Kidney epithelial cell (primary cell): ENCODE results near the gene GPATCH11. TPM values are rescaled to one million over a fixed set of nuclear protein-coding genes. Genes with fewer than 3 reads are reported as not detected.

Experiments
- DNase-seq: peaks from one replicate; pipeline ENCODE4 v3.0.0-alpha.2; 2010; ENCODE audit warnings: low read depth
- H3K27me3 ChIP-seq: 2 replicates; pipeline ENCODE4 v1.6.0; 2011; ENCODE audit warnings: low read length; ENCODE audit not compliant: control insufficient read depth, insufficient read depth
- H3K36me3 ChIP-seq: 2 replicates; pipeline ENCODE4 v1.5.1; 2011; ENCODE audit warnings: low read length; ENCODE audit not compliant: control insufficient read depth, insufficient read depth
- H3K4me3 ChIP-seq: 2 replicates; pipeline ENCODE4 v1.5.1; 2011; ENCODE audit warnings: low read depth, mild to moderate bottlenecking, control low read depth, low read length
- total RNA-seq: library from RNA; depleted of rRNA; stranded (reverse); fragments of >200 nt; gene quantifications from 2 replicates; pipeline ENCODE4 v1.2.3, GENCODE V29; 2015
- TF ChIP-seq, protein P1 (sequence below): IDR thresholded peaks from 2 replicates; pipeline ENCODE4 v1.5.1; 2011; ENCODE audit warnings: mild to moderate bottlenecking, moderate library complexity, low read length, control low read depth, inconsistent platforms; ENCODE audit not compliant: insufficient read depth, poor library complexity, severe bottlenecking

The GPATCH11 gene
- total RNA-seq, 1 donor from 2014 or later, result 6.1 TPM

DNA sequence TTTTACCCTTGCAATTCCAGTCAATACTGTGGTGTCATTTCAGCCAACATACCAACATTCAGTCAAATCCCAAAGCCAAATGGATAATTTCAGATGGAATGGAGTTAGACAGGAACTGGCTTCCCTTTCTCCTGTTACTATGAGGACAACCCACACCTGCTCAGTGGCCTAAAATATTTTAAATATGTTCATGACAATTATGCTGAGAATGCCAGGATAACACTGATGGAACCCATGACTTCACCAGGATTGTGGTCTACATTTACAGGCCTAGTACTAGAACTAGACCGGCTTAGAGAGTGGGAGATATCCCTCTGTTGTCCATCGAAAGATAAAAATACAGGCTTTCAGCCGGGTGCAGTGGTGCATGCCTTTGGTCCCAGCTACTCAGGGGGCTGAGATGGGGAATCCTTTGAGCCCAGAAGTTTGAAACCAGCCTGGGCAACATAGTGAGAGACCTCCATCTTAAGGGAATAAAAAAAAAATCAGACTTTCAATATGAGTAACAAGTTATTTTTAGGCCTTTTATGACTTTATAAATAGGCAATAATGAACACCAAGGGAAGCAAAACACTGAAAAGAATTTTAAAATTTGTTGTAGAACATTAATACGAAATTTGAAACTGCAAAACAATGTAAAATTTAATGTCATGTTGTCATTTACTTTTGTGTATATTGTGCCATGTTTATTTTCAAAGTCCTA is 14.2 kb downstream of the GPATCH11 start:
- Histone ChIP-seq H3K36me3 (no peaks in the 10 kb centered on the region), H3K4me3 (no peak overlapping the region), H3K27me3 (no peaks in the 10 kb centered on the region)
- no peak for DNase-seq
- TF ChIP-seq, protein P1, sequence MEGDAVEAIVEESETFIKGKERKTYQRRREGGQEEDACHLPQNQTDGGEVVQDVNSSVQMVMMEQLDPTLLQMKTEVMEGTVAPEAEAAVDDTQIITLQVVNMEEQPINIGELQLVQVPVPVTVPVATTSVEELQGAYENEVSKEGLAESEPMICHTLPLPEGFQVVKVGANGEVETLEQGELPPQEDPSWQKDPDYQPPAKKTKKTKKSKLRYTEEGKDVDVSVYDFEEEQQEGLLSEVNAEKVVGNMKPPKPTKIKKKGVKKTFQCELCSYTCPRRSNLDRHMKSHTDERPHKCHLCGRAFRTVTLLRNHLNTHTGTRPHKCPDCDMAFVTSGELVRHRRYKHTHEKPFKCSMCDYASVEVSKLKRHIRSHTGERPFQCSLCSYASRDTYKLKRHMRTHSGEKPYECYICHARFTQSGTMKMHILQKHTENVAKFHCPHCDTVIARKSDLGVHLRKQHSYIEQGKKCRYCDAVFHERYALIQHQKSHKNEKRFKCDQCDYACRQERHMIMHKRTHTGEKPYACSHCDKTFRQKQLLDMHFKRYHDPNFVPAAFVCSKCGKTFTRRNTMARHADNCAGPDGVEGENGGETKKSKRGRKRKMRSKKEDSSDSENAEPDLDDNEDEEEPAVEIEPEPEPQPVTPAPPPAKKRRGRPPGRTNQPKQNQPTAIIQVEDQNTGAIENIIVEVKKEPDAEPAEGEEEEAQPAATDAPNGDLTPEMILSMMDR, result no peak

DNA sequence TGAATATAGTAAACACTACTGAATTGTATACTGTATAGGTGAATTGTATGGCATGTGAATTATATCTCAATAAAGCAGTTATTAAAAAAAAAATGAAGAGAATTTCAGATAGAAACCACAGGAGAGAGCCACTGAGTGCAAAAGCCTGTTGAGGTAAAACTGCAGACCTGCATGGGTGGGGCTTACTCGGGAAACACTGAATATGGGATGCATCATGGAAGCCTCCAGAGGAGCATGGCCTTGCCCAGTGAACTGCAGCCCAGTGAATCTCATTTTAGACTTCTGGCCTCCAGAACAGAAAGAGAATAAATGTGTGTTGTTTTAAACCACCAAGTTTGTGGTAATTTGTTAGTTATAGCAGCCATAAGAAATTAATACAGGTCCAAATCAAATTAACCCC is 15.7 kb downstream of the GPATCH11 start:
- TF ChIP-seq, protein P1, result no peak
- H3K27me3 ChIP-seq, result no peaks in the 10 kb centered on the region
- H3K36me3 ChIP-seq, result no peaks in the 10 kb centered on the region
- no peak for DNase-seq
- no peak overlapping the region for H3K4me3 ChIP-seq

DNA sequence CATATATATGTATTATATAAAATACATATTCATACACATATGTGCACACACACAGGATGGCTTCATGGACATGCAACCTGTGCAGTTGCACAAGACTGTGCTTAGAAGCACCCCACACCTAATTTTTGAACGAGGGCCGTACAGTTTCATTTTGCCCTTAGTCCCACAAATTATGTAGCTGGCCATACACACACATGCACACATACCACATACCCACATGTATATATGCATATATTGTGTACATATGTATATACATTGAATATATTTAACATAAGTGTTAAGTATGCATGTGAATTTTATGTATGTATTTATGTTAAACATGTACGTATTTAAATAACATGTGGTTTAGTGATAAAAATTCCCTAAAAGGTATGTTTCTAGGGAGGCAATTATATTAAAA is 18.3 kb downstream of the GPATCH11 start:
- Histone ChIP-seq H3K4me3 (no peak overlapping the region), H3K36me3 (peaks cover 1% of the 10 kb centered on the region), H3K27me3 (no peaks in the 10 kb centered on the region)
- TF ChIP-seq, protein P1, result no peak
- DNase-seq, result no peak

DNA sequence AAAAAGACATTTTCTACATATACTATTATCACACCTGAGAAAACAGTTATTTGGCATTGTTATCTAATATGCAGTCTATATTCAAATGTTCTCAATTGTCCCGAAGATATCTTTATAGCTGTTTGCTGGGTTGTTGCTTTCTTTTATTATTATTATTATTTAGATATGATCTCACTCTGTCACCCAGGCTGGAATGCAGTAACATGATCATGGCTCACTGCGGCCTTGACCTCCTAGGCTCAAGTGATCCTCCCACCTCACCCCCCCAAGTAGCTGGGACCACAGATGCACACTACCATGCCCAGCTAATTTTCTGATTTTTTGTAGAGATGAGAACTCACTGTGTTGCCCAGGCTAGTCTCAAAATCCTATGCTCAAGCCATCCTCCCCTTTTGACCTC is 19.9 kb downstream of the GPATCH11 start:
- DNase-seq, result no peak
- TF ChIP-seq, protein P1, result no peak
- Histone ChIP-seq H3K36me3 (peaks cover 1% of the 10 kb centered on the region), H3K4me3 (no peak overlapping the region), H3K27me3 (no peaks in the 10 kb centered on the region)

DNA sequence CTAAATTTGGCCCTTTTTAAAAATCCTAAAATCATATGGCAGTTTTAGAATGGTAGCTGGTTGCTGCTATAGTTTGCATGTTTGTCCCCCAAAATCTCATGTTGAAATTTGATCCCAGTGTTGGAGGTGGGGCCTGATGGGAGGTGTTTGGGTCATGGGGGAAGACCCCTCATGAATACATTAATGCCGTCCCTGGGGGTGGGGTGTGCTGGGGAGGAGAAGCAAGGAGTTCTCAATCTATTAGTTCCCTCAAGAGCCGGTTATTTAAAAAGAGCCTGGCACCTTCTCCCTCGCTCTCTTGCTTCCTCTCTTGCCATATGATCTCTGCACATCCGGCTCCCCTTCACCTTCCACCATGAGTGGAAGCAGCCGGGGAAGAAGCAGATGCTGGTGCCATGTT is 20.8 kb downstream of the GPATCH11 start:
- TF ChIP-seq, protein P1, result no peak
- DNase-seq, result no peak
- peaks cover 1% of the 10 kb centered on the region for H3K36me3 ChIP-seq

DNA sequence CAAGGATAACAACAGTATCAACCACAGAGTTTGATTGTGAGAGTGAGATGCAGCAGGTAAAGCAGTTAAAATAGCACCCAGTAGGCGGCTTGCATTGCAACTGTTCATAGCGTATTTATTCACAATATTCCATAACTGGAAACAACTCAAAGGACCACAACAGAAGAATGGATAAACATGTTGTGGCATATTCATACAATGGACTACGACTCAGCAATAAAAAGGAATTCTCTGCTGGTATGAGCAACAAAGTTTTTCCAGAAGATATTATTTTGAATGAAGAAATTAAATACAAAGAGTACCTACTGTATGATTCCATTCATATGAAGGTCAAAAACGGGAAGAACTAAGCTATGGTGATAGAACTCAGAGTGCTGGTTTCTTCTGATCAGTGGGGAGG is 25.2 kb downstream of the GPATCH11 start:
- TF ChIP-seq, protein P1, result no peak
- Histone ChIP-seq H3K36me3 (peaks cover 1% of the 10 kb centered on the region), H3K4me3 (no peak overlapping the region), H3K27me3 (no peaks in the 10 kb centered on the region)
- DNase-seq, result no peak

More for the DNA sequence above, 20.8 kb downstream of the GPATCH11 start:
- no peaks in the 10 kb centered on the region for H3K27me3 ChIP-seq
- H3K4me3 ChIP-seq, result no peak overlapping the region
